ENCODE measurements around the gene COL3A1. TPM values are rescaled to one million over a fixed set of nuclear protein-coding genes. Genes with fewer than 3 reads are reported as not detected.

Gene COL3A1
- total and polyA plus RNA-seq, 2 donors (not counting 3 experiments of a cell fraction or from before 2014, with no cell fraction given), result 2.3 to 8.7 TPM

DNA sequence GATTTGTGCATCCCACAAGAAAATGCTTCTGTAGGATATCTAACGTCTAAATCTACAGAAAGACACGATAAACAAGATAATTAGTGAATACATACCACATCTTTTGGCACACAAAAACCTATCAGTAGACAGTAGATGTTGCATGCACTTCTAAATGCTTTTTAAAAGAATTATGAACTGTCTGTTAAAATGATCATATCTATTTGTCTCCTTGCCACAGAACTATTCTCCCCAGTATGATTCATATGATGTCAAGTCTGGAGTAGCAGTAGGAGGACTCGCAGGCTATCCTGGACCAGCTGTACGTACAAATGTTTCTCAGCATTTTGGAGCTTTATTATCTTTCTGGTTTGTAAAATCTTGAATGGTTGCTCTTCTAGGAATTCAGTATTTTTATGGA is 12.7 kb downstream of the COL3A1 start:
- intact Hi-C loops (cut with micrococcal nuclease), result no loop called here
- ChIA-PET CTCF (interaction anchor here (1.1 to 1.5 kb wide), 3 partner anchors 9 to 462 kb away, joined by 3 to 5 read pairs (median 3); no protein-coding TSS in a partner anchor), POLR2A (interaction anchor here (0.6 kb wide), 1 partner anchor 8 kb away, joined by 3 read pairs; no protein-coding TSS in a partner anchor)
- Histone ChIP-seq H3K4me1 (ENCODE audit: control insufficient read depth, extremely low read depth, insufficient read depth, low read length) (no peaks in the 10 kb centered on the region), H3K4me2 (ENCODE audit: insufficient read depth, low read length) (no peak overlapping the region), H3K79me2 (ENCODE audit: control insufficient read depth, insufficient read depth, low read length) (no peaks in the 10 kb centered on the region), H2AFZ (ENCODE audit: low read depth, low read length) (no peak overlapping the region), H3K9ac (replicated peaks; ENCODE audit: extremely low read depth, insufficient read depth, low read length) (no peak overlapping the region), H3K9me1 (replicated peaks; ENCODE audit: control insufficient read depth, extremely low read depth, insufficient read depth, low read length) (no peaks in the 10 kb centered on the region), H3K9me3 (replicated peaks; ENCODE audit: control insufficient read depth, insufficient read depth, low read length) (no peaks in the 10 kb centered on the region), H3K36me3 (ENCODE audit: control insufficient read depth in 2 of 2, extremely low read depth in 1 of 2, insufficient read depth in 2 of 2, low read length in 2 of 2) (no peaks in the 10 kb centered on the region), H3K4me3 (replicated peaks in 1 of 3; ENCODE audit: insufficient read depth in 1 of 3, low read depth in 1 of 3, low read length in 3 of 3) (no peak overlapping the region), H3K27me3 (ENCODE audit: control insufficient read depth in 2 of 2, insufficient read depth in 2 of 2, low read length in 2 of 2) (no peaks in the 10 kb centered on the region), H3K27ac (ENCODE audit: insufficient read depth, low read depth, low read length) (no peak overlapping the region), H4K20me1 (replicated peaks; ENCODE audit: control insufficient read depth, extremely low read depth, insufficient read depth, low read length) (no peaks in the 10 kb centered on the region)
- FAIRE-seq (no peak), DNase-seq (ENCODE audit: low read depth, low spot score) (no peak)
- no TSS peak for BruUV-seq (replicated peaks)
- TF ChIP-seq POLR2A (IDR thresholded peaks at IDR 0.05; ENCODE audit: low read depth, low read length), result no peak
- dilution Hi-C loops (cut with MboI; ENCODE audit: extremely low pct_ligation_motif_present, low sequenced_read_pairs), result no loop called here

DNA sequence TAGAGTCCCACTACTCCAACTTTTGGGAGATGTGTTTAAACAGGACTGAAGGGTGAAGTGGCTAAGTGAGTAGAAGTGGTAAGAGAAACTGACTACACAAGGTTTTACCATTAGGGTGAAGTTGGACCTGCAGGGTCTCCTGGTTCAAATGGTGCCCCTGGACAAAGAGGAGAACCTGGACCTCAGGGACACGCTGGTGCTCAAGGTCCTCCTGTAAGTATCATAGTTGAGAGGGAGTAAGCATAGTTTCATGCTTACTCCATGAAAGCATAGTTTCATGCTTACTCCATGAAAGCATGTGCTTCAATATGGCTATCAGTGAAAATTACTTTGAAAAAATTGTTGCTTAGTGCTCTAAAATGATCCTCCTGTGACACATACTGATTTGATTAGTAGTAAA is 19.1 kb downstream of the COL3A1 start:
- H3K4me2 ChIP-seq (ENCODE audit: insufficient read depth, low read length), result no peak overlapping the region
- no peak overlapping the region for H3K4me3 ChIP-seq (replicated peaks in 1 of 3; ENCODE audit: insufficient read depth in 1 of 3, low read depth in 1 of 3, low read length in 3 of 3)
- H3K9me1 ChIP-seq (replicated peaks; ENCODE audit: control insufficient read depth, extremely low read depth, insufficient read depth, low read length), result no peaks in the 10 kb centered on the region
- ChIA-PET CTCF (interaction anchor here (1.1 kb wide), 1 partner anchor 9 kb away, joined by 4 read pairs; no protein-coding TSS in a partner anchor), POLR2A (no interaction called here)
- no TSS peak for BruUV-seq (replicated peaks)
- H3K36me3 ChIP-seq (ENCODE audit: control insufficient read depth in 2 of 2, extremely low read depth in 1 of 2, insufficient read depth in 2 of 2, low read length in 2 of 2), result no peaks in the 10 kb centered on the region
- H4K20me1 ChIP-seq (replicated peaks; ENCODE audit: control insufficient read depth, extremely low read depth, insufficient read depth, low read length), result no peaks in the 10 kb centered on the region
- H3K9ac ChIP-seq (replicated peaks; ENCODE audit: extremely low read depth, insufficient read depth, low read length), result no peak overlapping the region
- H3K4me1 ChIP-seq (ENCODE audit: control insufficient read depth, extremely low read depth, insufficient read depth, low read length), result no peaks in the 10 kb centered on the region
- no peak for TF ChIP-seq GATA2 (IDR thresholded peaks at IDR 0.05; ENCODE audit: insufficient read depth, insufficient read length, low read depth, low read length)
- TF ChIP-seq MYC (IDR thresholded peaks at IDR 0.05; ENCODE audit: low read depth, low read length), result no peak
- TF ChIP-seq, protein P1, sequence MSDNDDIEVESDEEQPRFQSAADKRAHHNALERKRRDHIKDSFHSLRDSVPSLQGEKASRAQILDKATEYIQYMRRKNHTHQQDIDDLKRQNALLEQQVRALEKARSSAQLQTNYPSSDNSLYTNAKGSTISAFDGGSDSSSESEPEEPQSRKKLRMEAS (IDR thresholded peaks at IDR 0.05; ENCODE audit: insufficient read depth, insufficient read length), result no peak
- no peak for TF ChIP-seq POLR2AphosphoS5 (IDR thresholded peaks at IDR 0.05; ENCODE audit: insufficient read depth, low read depth, low read length)
- TF ChIP-seq JUN (IDR thresholded peaks at IDR 0.05; ENCODE audit: borderline replicate concordance, insufficient read depth, insufficient read length, low read depth), result no peak
- DNase-seq (ENCODE audit: low read depth, low spot score), result no peak
- no peak for FAIRE-seq
- H3K79me2 ChIP-seq (ENCODE audit: control insufficient read depth, insufficient read depth, low read length), result no peaks in the 10 kb centered on the region
- H3K9me3 ChIP-seq (replicated peaks; ENCODE audit: control insufficient read depth, insufficient read depth, low read length), result no peaks in the 10 kb centered on the region
- intact Hi-C loops (cut with micrococcal nuclease) (no loop called here), dilution Hi-C loops (cut with MboI; ENCODE audit: extremely low pct_ligation_motif_present, low sequenced_read_pairs) (no loop called here)
- no peak overlapping the region for H3K27ac ChIP-seq (ENCODE audit: insufficient read depth, low read depth, low read length)
- no peaks in the 10 kb centered on the region for H3K27me3 ChIP-seq (ENCODE audit: control insufficient read depth in 2 of 2, insufficient read depth in 2 of 2, low read length in 2 of 2)
- H2AFZ ChIP-seq (ENCODE audit: low read depth, low read length), result no peak overlapping the region

Measured in endothelial cell of umbilical vein (primary cell).